H9 (cell line): ENCODE measurements around the gene ZDHHC1. TPM values are rescaled to one million over a fixed set of nuclear protein-coding genes. Genes with fewer than 3 reads are reported as not detected.

Experiments used
- DNase-seq: peaks from one replicate; pipeline ENCODE4 v3.0.0-alpha.2; 2017
- H2AFZ ChIP-seq: one replicate; pipeline ENCODE4 v1.6.1; 2013; ENCODE audit warnings: mild to moderate bottlenecking, low read length, control low read depth, moderate library complexity
- H2AK5ac ChIP-seq: 2 replicates; pipeline ENCODE4 v1.6.1; 2013; ENCODE audit warnings: low read length, control low read depth, mixed read lengths; ENCODE audit not compliant: insufficient read length
- H2BK120ac ChIP-seq: one replicate; pipeline ENCODE4 v1.6.1; 2013; ENCODE audit warnings: low read depth, mild to moderate bottlenecking, low read length, control low read depth, inconsistent platforms; ENCODE audit not compliant: poor library complexity, severe bottlenecking
- H2BK12ac ChIP-seq: 2 replicates; pipeline ENCODE4 v1.6.1; 2013; ENCODE audit warnings: low read length, control low read depth, mixed read lengths, low read depth; ENCODE audit not compliant: insufficient read length
- H2BK15ac ChIP-seq: 2 replicates; pipeline ENCODE4 v1.6.1; 2013; ENCODE audit warnings: low read depth, low read length, control low read depth
- H2BK20ac ChIP-seq: one replicate; pipeline ENCODE4 v1.6.1; 2013; ENCODE audit warnings: low read depth, mild to moderate bottlenecking, low read length, control low read depth, inconsistent platforms; ENCODE audit not compliant: poor library complexity, severe bottlenecking
- H2BK5ac ChIP-seq: 2 replicates; pipeline ENCODE4 v1.6.1; 2013; ENCODE audit warnings: low read length, control low read depth, mixed read lengths; ENCODE audit not compliant: insufficient read length
- H3K14ac ChIP-seq: 2 replicates; pipeline ENCODE4 v1.6.1; 2013; ENCODE audit warnings: low read length, control low read depth; ENCODE audit not compliant: insufficient read depth
- H3K18ac ChIP-seq: 2 replicates; pipeline ENCODE4 v1.6.1; 2013; ENCODE audit warnings: low read depth, mild to moderate bottlenecking, mixed read lengths, low read length, control low read depth; ENCODE audit not compliant: insufficient read length
- H3K23ac ChIP-seq: 2 replicates; pipeline ENCODE4 v1.6.1; 2013; ENCODE audit warnings: low read length, control low read depth, mixed read lengths, low read depth; ENCODE audit not compliant: insufficient read length
- H3K23me2 ChIP-seq: 2 replicates; pipeline ENCODE4 v1.6.1; 2013; ENCODE audit warnings: low read depth, mild to moderate bottlenecking, mixed read lengths, low read length, control low read depth; ENCODE audit not compliant: insufficient read length, poor library complexity, severe bottlenecking
- H3K27ac ChIP-seq: 2 replicates; pipeline ENCODE4 v1.5.1; 2013; ENCODE audit warnings: low read length, control low read depth, mixed read lengths, low read depth; ENCODE audit not compliant: insufficient read length
- H3K27me3 ChIP-seq: 2 replicates; pipeline ENCODE4 v1.6.1; 2013; ENCODE audit warnings: low read length, control low read depth, inconsistent platforms; ENCODE audit not compliant: insufficient read depth
- H3K4ac ChIP-seq: 2 replicates; pipeline ENCODE4 v1.6.1; 2013; ENCODE audit warnings: low read depth, mild to moderate bottlenecking, control low read depth, inconsistent platforms, low read length, moderate library complexity
- H3K4me1 ChIP-seq: 2 replicates; pipeline ENCODE4 v1.6.1; 2013; ENCODE audit warnings: low read length, control low read depth, inconsistent platforms; ENCODE audit not compliant: insufficient read depth
- H3K4me2 ChIP-seq: 2 replicates; pipeline ENCODE4 v1.6.1; 2013; ENCODE audit warnings: low read length, control low read depth, mixed read lengths; ENCODE audit not compliant: insufficient read length, insufficient read depth
- H3K56ac ChIP-seq: 2 replicates; pipeline ENCODE4 v1.6.1; 2013; ENCODE audit warnings: low read depth, mild to moderate bottlenecking, mixed read lengths, low read length, control low read depth; ENCODE audit not compliant: insufficient read length
- H3K79me1 ChIP-seq: 2 replicates; pipeline ENCODE4 v1.6.1; 2013; ENCODE audit warnings: low read depth, mild to moderate bottlenecking, moderate library complexity, low read length, control low read depth, inconsistent platforms; ENCODE audit not compliant: insufficient read depth, poor library complexity, severe bottlenecking
- H3K79me2 ChIP-seq: 2 replicates; pipeline ENCODE4 v1.6.1; 2013; ENCODE audit warnings: low read length, control low read depth, inconsistent platforms; ENCODE audit not compliant: insufficient read depth
- H3K9ac ChIP-seq: 2 replicates; pipeline ENCODE4 v1.6.1; 2013; ENCODE audit warnings: low read length, control low read depth, mixed read lengths; ENCODE audit not compliant: insufficient read length; ENCODE audit errors: extremely low read depth
- H3K9me3 ChIP-seq: one replicate; pipeline ENCODE4 v1.6.1; 2013; ENCODE audit warnings: low read depth, low read length, inconsistent platforms; ENCODE audit not compliant: control insufficient read depth
- H3T11ph ChIP-seq: one replicate; pipeline ENCODE4 v1.6.1; 2013; ENCODE audit warnings: mild to moderate bottlenecking, low read length, control low read depth, inconsistent platforms
- H4K20me1 ChIP-seq: one replicate; pipeline ENCODE4 v1.6.1; 2013; ENCODE audit not compliant: control insufficient read depth, insufficient read length, insufficient read depth
- H4K5ac ChIP-seq: 2 replicates; pipeline ENCODE4 v1.6.1; 2013; ENCODE audit warnings: low read depth, mild to moderate bottlenecking, mixed read lengths, low read length, control low read depth; ENCODE audit not compliant: insufficient read length
- H4K8ac ChIP-seq: replicated peaks from 2 replicates; pipeline ENCODE4 v1.6.1; 2013; ENCODE audit warnings: low read length, control low read depth, mixed read lengths, low read depth; ENCODE audit not compliant: insufficient read length
- H4K91ac ChIP-seq: 2 replicates; pipeline ENCODE4 v1.6.1; 2013; ENCODE audit warnings: low read depth, mild to moderate bottlenecking, moderate library complexity, mixed read lengths, low read length, control low read depth; ENCODE audit not compliant: insufficient read length
- H3K27ac Mint-ChIP-seq, 3 experiments: 2 replicates in 2 of 3; 3 replicates in 1 of 3; pipeline ENCODE4 v1.8.0; 2020 to 2021; ENCODE audit warnings: mixed read lengths in 3 of 3, mild to moderate bottlenecking in 1 of 3, moderate library complexity in 1 of 3
- H3K27me3 Mint-ChIP-seq: 2 replicates; pipeline ENCODE4 v1.8.0; 2021; ENCODE audit warnings: low read depth, mild to moderate bottlenecking, moderate library complexity, mixed read lengths
- H3K36me3 Mint-ChIP-seq, 3 experiments: 2 replicates in 2 of 3; 3 replicates in 1 of 3; pipeline ENCODE4 v1.8.0; 2020 to 2021; ENCODE audit warnings: low read depth in 3 of 3, mixed read lengths in 3 of 3; ENCODE audit not compliant: insufficient read depth in 1 of 3
- H3K4me1 Mint-ChIP-seq, 2 experiments: 2 replicates each; pipeline ENCODE4 v1.8.0; 2020; ENCODE audit warnings: mixed read lengths in 2 of 2
- H3K4me3 Mint-ChIP-seq, 2 experiments: 2 replicates in 1 of 2; 3 replicates in 1 of 2; pipeline ENCODE4 v1.8.0; 2020 to 2021; ENCODE audit warnings: mild to moderate bottlenecking in 2 of 2, mixed read lengths in 2 of 2, moderate library complexity in 1 of 2
- H3K9me3 Mint-ChIP-seq, 2 experiments: 2 replicates in 1 of 2; 3 replicates in 1 of 2; pipeline ENCODE4 v1.8.0; 2020; ENCODE audit warnings: mild to moderate bottlenecking in 2 of 2, mixed read lengths in 2 of 2, moderate library complexity in 1 of 2
- WGBS: extraction: QIAGEN DNeasy Blood & Tissue Kit; methylation state at CpG from one replicate; pipeline ENCODE4 v1.1.7; 2013; ENCODE audit warnings: missing lambda C conversion rate, low lambda C conversion rate, mixed read lengths; ENCODE audit not compliant: insufficient read length; ENCODE audit errors: extremely low coverage; 5-methylcytosine and 5-hydroxymethylcytosine counted together
- total RNA-seq: library from RNA; stranded (reverse); gene quantifications from 2 replicates; pipeline ENCODE4 v1.2.1, GENCODE V29; 2021
- TF ChIP-seq, protein P1 (sequence below): fragments of 200-600 bp; sonication (generic); conservative IDR thresholded peaks from 3 replicates; pipeline ENCODE4 v1.8.0; 2021; ENCODE audit warnings: antibody characterized with exemption, mild to moderate bottlenecking

Gene ZDHHC1
- total RNA-seq, 1 experiment from 2014 or later, result 3.7 TPM

DNA sequence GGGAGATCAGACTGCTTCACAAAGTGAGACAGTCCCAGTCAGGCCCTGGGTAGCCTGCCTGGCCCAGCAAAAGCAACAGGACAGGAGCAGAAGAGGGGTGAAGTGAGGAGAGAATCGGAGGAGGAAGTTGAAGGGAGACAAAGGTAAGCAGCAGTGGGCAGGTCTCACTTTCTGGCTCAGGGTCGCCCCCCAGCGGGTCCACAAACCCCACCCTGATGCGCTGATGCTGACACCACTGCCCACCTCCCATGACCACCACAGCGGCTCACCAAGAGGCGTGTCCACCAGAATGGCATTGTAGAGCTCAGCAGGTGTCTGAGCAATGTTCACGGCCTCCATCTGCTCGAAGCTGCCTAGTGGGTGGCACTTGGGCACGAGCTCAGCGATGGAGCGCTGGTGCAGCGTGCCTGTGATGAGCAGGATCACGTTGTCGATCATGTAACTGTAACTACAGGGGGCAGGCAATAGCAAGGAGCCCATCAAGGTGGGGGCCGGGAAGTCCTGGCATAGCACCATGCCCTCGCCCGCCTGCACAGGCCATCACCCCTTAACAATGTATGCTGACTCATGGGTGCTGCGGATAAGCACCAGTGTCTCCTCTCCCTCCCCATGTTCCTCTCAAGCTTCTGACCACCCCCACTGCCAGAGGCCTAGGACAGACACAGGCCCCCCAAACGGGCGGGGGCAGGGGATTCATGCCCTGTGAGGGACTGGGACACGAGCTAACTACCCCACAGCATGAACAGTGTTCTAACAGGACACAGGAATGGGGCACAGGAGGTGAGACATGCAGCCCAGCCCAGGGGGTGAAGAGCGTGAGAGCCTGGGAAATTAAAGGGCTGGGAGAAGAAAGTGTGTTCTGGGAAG is 28.2 kb upstream of the ZDHHC1 start:
- Histone ChIP-seq H2AFZ (no peak overlapping the region), H2BK15ac (no peak overlapping the region), H3K79me1 (no peaks in the 10 kb centered on the region), H3K23ac (no peak overlapping the region), H3K18ac (no peak overlapping the region), H3K9me3 (no peaks in the 10 kb centered on the region), H2BK5ac (no peak overlapping the region), H3K14ac (no peak overlapping the region), H4K20me1 (no peaks in the 10 kb centered on the region), H3K4ac (no peak overlapping the region), H3K4me1 (no peaks in the 10 kb centered on the region), H3K4me2 (no peak overlapping the region), H4K8ac (no peak overlapping the region), H4K91ac (no peak overlapping the region), H2BK20ac (no peak overlapping the region), H3K23me2 (no peaks in the 10 kb centered on the region), H3K79me2 (no peaks in the 10 kb centered on the region), H3T11ph (no peak overlapping the region), H2AK5ac (no peak overlapping the region), H3K27me3 (no peaks in the 10 kb centered on the region), H3K9ac (no peak overlapping the region), H2BK120ac (no peak overlapping the region), H3K27ac (no peak overlapping the region), H4K5ac (no peak overlapping the region), H3K56ac (no peak overlapping the region), H2BK12ac (no peak overlapping the region)
- peak; percentile 63 for DNase-seq
- Mint-ChIP-seq H3K4me3 (no peak overlapping the region), H3K36me3 (peaks cover 0 to 14% (median 11%) of the 10 kb centered on the region in 3 experiments; a peak in 6 of 7 replicates), H3K9me3 (no peaks in the 10 kb centered on the region), H3K4me1 (peaks cover 16 to 17% of the 10 kb centered on the region in 2 experiments), H3K27me3 (no peaks in the 10 kb centered on the region), H3K27ac (peak overlapping the region; percentile 29 to 93 (median 72); a peak in 5 of 7 replicates)
- TF ChIP-seq, protein P1, sequence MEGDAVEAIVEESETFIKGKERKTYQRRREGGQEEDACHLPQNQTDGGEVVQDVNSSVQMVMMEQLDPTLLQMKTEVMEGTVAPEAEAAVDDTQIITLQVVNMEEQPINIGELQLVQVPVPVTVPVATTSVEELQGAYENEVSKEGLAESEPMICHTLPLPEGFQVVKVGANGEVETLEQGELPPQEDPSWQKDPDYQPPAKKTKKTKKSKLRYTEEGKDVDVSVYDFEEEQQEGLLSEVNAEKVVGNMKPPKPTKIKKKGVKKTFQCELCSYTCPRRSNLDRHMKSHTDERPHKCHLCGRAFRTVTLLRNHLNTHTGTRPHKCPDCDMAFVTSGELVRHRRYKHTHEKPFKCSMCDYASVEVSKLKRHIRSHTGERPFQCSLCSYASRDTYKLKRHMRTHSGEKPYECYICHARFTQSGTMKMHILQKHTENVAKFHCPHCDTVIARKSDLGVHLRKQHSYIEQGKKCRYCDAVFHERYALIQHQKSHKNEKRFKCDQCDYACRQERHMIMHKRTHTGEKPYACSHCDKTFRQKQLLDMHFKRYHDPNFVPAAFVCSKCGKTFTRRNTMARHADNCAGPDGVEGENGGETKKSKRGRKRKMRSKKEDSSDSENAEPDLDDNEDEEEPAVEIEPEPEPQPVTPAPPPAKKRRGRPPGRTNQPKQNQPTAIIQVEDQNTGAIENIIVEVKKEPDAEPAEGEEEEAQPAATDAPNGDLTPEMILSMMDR, result peak; percentile 52
- no CpG with 5 or more reads among the region's 22 CpGs for WGBS
